Upper lobe of right lung (tissue), 1 donor: ENCODE results near the gene IL6R. TPM values are rescaled to one million over a fixed set of nuclear protein-coding genes. Genes with fewer than 3 reads are reported as not detected.
A peak's percentile ranks its signal among the peaks of the same experiment; 100 is the strongest.

Source experiments
- ATAC-seq: fragments of 200-7000 bp; cut with Tn5 transposase; one replicate; pipeline ENCODE4 v1.9.1; 2020; ENCODE audit warnings: mild to moderate bottlenecking, moderate library complexity
- DNase-seq: peaks from one replicate; pipeline ENCODE4 v3.0.0-alpha.2; 2020
- H3K27ac ChIP-seq: fragments of 200-600 bp; one replicate; pipeline ENCODE4 v1.8.0; 2022
- H3K27me3 ChIP-seq: fragments of 200-600 bp; one replicate; pipeline ENCODE4 v1.8.0; 2022; ENCODE audit warnings: mild to moderate bottlenecking
- H3K36me3 ChIP-seq: fragments of 200-600 bp; one replicate; pipeline ENCODE4 v1.8.0; 2022
- H3K4me1 ChIP-seq: fragments of 200-600 bp; one replicate; pipeline ENCODE4 v1.8.0; 2022
- H3K4me3 ChIP-seq: fragments of 200-600 bp; one replicate; pipeline ENCODE4 v1.8.0; 2022; ENCODE audit warnings: mild to moderate bottlenecking
- H3K9me3 ChIP-seq: fragments of 200-600 bp; one replicate; pipeline ENCODE4 v1.8.0; 2022
- CTCF ChIP-seq: fragments of 200-600 bp; IDR thresholded peaks from one replicate; pipeline ENCODE4 v1.8.0; 2022; ENCODE audit warnings: antibody characterized with exemption
- intact Hi-C: fragments of 100-400 bp; cut with DNase I; formaldehyde crosslinking; loops from one replicate; pipeline ENCODE4 v1.11.0; 2022
- total RNA-seq: library from RNA; stranded (reverse); fragmentation: NEBNext Ultra II Directional; extraction: Animal tissue kit (Norgen Biotek cat#: 25700); gene quantifications from one replicate; pipeline ENCODE4 v1.2.1, GENCODE V29; 2021
- donor health status: DM: no; HTN: yes; CAD: no; lungs with severe emphysema.

The IL6R gene
- total RNA-seq, 1 donor from 2014 or later: 60.2 TPM

DNA sequence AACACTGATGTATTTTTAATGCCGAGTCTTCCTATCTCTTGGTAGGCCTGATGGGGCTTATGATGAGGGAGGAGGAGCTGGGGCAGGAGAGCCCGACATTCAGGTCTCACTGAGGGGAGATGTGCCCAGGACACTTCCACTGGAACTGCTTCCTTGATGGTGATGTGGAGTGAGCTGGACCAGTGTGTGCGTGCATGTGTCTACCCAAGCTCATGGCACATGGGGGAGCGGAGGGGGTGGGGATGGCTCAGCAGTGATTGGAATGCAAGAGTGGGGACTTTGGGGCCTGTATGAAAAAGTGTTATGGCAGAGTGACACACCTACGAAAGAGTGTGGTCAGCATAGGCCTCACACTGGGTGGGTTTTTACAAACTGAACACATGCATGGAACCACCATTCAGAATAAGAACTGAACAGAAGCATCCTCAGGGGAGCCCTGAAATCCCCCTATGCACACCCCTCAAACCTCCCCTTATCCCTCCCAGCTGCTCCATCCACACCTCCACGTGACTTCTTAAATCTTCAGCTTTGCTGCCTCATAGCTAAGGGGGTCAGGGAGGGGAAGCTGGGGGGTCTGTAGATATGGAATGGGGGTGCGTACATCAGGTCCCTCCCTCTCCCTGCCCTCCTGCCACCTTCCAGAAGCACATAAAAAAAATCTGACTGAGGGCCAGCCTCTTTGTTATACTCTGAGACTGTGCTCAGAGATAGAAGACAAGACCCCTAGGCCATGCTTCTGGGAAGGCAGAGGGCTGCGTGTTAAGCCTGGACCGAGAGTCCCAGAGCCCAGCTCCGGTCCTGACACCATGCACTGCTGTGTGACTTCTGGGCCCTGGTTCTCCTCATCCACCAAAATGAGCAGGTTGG, 11.6 kb downstream of the IL6R start:
- H3K27ac ChIP-seq: peak overlapping the region; percentile 26
- no peaks in the 10 kb centered on the region for H3K27me3 ChIP-seq
- TF ChIP-seq CTCF: no peak
- DNase-seq: no peak
- H3K9me3 ChIP-seq: no peaks in the 10 kb centered on the region
- ATAC-seq: no peak
- peaks cover 58% of the 10 kb centered on the region for H3K4me1 ChIP-seq
- intact Hi-C loops: no loop called here
- no peaks in the 10 kb centered on the region for H3K36me3 ChIP-seq
- no peak overlapping the region for H3K4me3 ChIP-seq

DNA sequence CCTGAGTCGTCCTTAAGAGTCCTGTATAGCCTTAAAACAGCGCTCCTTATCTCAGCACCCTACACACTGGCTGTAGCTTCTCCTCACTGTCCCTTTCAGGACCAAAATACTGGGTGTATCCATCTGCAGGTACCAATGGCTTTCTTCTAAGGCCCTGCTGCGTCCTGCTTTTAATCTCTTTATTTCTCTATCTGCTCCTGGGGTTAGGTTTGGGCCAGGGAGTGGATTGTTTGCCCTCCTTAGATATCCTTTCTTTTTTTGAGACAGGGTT, 12.1 kb downstream of the IL6R start:
- H3K4me1 ChIP-seq: peaks cover 63% of the 10 kb centered on the region
- intact Hi-C loops: no loop called here
- TF ChIP-seq CTCF: no peak

GRCh38 chr1:154418062-154418921, 13.1 kb downstream of the IL6R start:
- peak; percentile 89 for ATAC-seq

More for the DNA sequence above, 12.1 kb downstream of the IL6R start:
- Histone ChIP-seq H3K9me3 (no peaks in the 10 kb centered on the region), H3K36me3 (no peaks in the 10 kb centered on the region), H3K4me3 (no peak overlapping the region), H3K27me3 (no peaks in the 10 kb centered on the region), H3K27ac (peak overlapping the region; percentile 26)
- no peak for DNase-seq
- ATAC-seq: no peak

DNA sequence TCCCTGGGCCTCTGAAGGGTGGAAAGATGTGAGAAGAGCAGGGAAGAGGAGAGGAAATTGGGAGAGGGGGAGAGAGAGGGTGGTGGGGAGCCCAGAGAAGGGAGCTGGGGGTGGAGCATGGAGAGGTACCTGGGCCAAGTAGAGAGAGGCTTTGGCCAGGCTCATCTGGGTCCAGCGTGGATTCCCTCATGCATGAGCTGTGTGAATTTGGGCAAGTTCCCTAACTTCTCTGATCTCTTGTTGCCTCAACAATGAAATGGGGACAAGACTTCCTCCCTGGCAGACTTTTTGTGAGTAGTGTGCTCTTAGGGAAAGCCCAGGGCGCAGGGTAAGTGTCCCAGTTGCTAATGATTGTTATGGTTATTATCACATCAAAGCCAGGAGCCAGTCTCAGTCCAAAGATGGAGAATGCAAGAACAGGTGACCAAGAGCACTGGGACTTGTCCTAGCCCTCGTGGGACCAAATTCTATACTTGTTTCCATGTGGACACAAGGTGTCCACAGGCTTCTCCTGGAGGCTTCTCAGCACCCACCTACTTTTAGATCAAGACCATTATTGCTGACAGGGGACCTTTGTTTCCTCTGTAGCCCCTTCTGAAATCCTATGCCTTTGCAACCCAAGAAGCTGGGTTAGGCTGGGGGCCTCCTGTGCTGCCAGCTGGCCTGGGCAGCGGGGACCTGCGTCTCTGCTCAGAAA, 13.9 kb downstream of the IL6R start:
- no peaks in the 10 kb centered on the region for H3K27me3 ChIP-seq
- H3K4me3 ChIP-seq: no peak overlapping the region
- ATAC-seq (no peak), DNase-seq (no peak)
- peaks cover 65% of the 10 kb centered on the region for H3K4me1 ChIP-seq
- H3K36me3 ChIP-seq: no peaks in the 10 kb centered on the region
- intact Hi-C loops: no loop called here
- H3K9me3 ChIP-seq: no peaks in the 10 kb centered on the region
- peak overlapping the region; percentile 93 for H3K27ac ChIP-seq
- TF ChIP-seq CTCF: no peak

More at GRCh38 chr1:154418062-154418921, 13.1 kb downstream of the IL6R start:
- no peaks in the 10 kb centered on the region for H3K9me3 ChIP-seq
- H3K27ac ChIP-seq: peak overlapping the region; percentile 93
- TF ChIP-seq CTCF: no peak
- H3K36me3 ChIP-seq: no peaks in the 10 kb centered on the region
- H3K4me1 ChIP-seq: peaks cover 65% of the 10 kb centered on the region
- peak; percentile 88 for DNase-seq
- intact Hi-C loops: no loop called here
- no peak overlapping the region for H3K4me3 ChIP-seq
- no peaks in the 10 kb centered on the region for H3K27me3 ChIP-seq

DNA sequence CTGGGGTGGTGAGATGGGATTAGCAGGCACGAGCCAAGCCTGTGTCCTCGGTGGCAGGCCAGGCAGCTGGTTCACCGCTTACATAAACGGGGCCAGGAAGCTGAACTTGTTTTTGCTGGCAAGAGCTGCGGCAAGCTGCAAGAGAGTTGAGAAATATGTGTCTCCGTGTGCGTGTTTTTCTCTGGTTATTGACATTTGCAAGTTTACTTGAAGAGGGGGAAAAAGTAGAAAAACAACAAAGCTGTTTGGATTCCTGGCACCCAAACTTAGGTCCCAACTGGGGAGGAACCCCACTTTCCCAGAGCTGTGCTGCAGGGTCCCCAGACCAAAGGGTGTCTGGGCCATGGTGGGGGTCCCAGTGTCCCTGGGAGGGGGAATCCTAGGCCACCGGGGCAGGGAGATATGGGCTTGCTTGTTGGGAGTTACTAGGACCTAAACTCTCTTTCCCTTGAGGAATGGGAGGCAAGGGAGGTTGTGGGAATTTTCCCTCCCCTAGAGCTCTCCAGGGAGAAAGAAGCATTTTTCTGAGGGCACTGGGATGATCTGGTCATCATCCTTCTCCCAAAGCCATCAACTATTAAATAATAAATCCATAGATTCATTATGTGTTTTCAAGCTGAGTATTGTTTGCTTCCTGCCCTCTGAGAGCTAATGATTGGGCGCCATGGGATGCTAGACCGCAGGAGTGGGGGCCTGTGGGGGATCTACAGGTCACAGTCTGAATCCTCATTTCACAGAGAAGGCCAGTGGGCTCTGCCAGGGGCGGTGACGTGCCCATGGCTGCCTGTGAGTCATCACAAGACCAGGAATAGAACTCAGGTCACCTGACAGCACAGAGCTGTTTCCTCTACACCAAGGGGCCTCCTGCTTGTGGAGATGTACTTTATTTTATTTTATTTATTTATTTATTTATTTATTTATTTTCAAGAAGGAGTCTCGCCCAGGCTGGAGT, 14.8 kb downstream of the IL6R start:
- H3K36me3 ChIP-seq: no peaks in the 10 kb centered on the region
- H3K4me3 ChIP-seq: peak overlapping the region; percentile 25
- no peaks in the 10 kb centered on the region for H3K27me3 ChIP-seq
- TF ChIP-seq CTCF: no peak
- ATAC-seq: peak; percentile 73
- H3K27ac ChIP-seq: peak overlapping the region; percentile 93
- peaks cover 67% of the 10 kb centered on the region for H3K4me1 ChIP-seq
- DNase-seq: peak; percentile 90
- no peaks in the 10 kb centered on the region for H3K9me3 ChIP-seq
- intact Hi-C loops: no loop called here
